ENCODE data around the gene TFEC. TPM values are rescaled to one million over a fixed set of nuclear protein-coding genes. Genes with fewer than 3 reads are reported as not detected.

TFEC gene
- total and polyA plus RNA-seq, 2 donors (not counting 3 experiments of a cell fraction or from before 2014, with no cell fraction given) = 3.6 to 7.9 TPM

DNA sequence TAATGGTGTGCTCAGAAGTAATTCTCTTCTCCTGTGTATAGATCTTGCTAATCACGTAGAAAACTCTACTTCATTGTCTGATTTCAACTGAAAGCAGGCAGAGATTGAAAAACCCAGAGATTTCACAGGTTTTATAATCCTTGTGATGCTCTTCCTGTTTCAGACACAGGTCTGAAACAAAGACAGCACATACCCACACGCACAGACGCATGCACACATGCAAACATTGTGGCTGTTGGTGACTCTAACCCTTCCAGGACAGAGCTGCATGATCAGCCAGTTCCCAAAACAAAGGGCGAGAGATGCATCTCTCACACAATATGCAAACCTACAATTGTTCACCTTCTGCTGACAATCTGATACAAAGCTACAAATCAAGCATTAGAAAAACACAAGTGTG lies 11.1 kb upstream of the TFEC start:
- ChIA-PET POLR2A (no interaction called here), CTCF (interaction anchor here (1.1 to 1.6 kb wide), 2 partner anchors 13 to 19 kb away, joined by 3 to 5 read pairs; no protein-coding TSS in a partner anchor)
- BruUV-seq (replicated peaks) = no TSS peak

DNA sequence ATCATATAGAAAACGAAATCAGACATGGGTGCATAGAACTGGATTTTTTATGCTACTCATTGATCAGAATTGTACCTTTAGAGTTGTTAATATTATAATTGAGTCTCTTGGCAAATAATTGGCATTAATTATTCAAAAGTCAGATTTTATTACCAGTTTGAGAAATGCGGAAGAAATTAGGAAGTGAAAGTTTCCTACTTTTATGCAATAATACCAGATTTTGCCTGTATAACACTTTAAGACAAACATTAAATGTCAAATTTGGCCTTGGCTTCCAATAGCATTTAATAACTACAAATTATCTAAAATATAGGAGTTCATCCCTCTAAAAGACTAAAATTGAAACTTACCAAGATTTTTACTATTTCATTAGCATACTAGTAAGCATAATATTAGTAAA lies 6.8 kb upstream of the TFEC start:
- no peak overlapping the region for H3K4me3 ChIP-seq (replicated peaks in 1 of 3; ENCODE audit: insufficient read depth in 1 of 3, low read depth in 1 of 3, low read length in 3 of 3)
- ChIA-PET CTCF (interaction anchor here (1.1 kb wide), 1 partner anchor 11 kb away, joined by 4 read pairs; no protein-coding TSS in a partner anchor), POLR2A (no interaction called here)
- H3K4me1 ChIP-seq (ENCODE audit: control insufficient read depth, extremely low read depth, insufficient read depth, low read length) = no peaks in the 10 kb centered on the region
- no peaks in the 10 kb centered on the region for H3K9me3 ChIP-seq (replicated peaks; ENCODE audit: control insufficient read depth, insufficient read depth, low read length)
- H3K4me2 ChIP-seq (ENCODE audit: insufficient read depth, low read length) = no peak overlapping the region
- H4K20me1 ChIP-seq (replicated peaks; ENCODE audit: control insufficient read depth, extremely low read depth, insufficient read depth, low read length) = no peaks in the 10 kb centered on the region
- no peak overlapping the region for H2AFZ ChIP-seq (ENCODE audit: low read depth, low read length)
- no peaks in the 10 kb centered on the region for H3K36me3 ChIP-seq (ENCODE audit: control insufficient read depth in 2 of 2, extremely low read depth in 1 of 2, insufficient read depth in 2 of 2, low read length in 2 of 2)
- no TSS peak for BruUV-seq (replicated peaks)
- FAIRE-seq (no peak), DNase-seq (ENCODE audit: low read depth, low spot score) (no peak)
- intact Hi-C loops (cut with micrococcal nuclease) (no loop called here), dilution Hi-C loops (cut with MboI; ENCODE audit: extremely low pct_ligation_motif_present, low sequenced_read_pairs) (no loop called here)
- no peak overlapping the region for H3K27ac ChIP-seq (ENCODE audit: insufficient read depth, low read depth, low read length)
- H3K27me3 ChIP-seq (ENCODE audit: control insufficient read depth in 2 of 2, insufficient read depth in 2 of 2, low read length in 2 of 2) = no peaks in the 10 kb centered on the region
- no peaks in the 10 kb centered on the region for H3K79me2 ChIP-seq (ENCODE audit: control insufficient read depth, insufficient read depth, low read length)
- no peak overlapping the region for H3K9ac ChIP-seq (replicated peaks; ENCODE audit: extremely low read depth, insufficient read depth, low read length)
- TF ChIP-seq JUN (IDR thresholded peaks at IDR 0.05; ENCODE audit: borderline replicate concordance, insufficient read depth, insufficient read length, low read depth) = no peak
- no peak for TF ChIP-seq FOS (IDR thresholded peaks at IDR 0.05; ENCODE audit: borderline replicate concordance, insufficient read depth, low read length)
- TF ChIP-seq, protein P1, sequence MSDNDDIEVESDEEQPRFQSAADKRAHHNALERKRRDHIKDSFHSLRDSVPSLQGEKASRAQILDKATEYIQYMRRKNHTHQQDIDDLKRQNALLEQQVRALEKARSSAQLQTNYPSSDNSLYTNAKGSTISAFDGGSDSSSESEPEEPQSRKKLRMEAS (IDR thresholded peaks at IDR 0.05; ENCODE audit: insufficient read depth, insufficient read length) = no peak
- H3K9me1 ChIP-seq (replicated peaks; ENCODE audit: control insufficient read depth, extremely low read depth, insufficient read depth, low read length) = no peaks in the 10 kb centered on the region

More for the DNA sequence above, 11.1 kb upstream of the TFEC start:
- Histone ChIP-seq H3K27me3 (ENCODE audit: control insufficient read depth in 2 of 2, insufficient read depth in 2 of 2, low read length in 2 of 2) (no peaks in the 10 kb centered on the region), H3K9ac (replicated peaks; ENCODE audit: extremely low read depth, insufficient read depth, low read length) (no peak overlapping the region), H3K4me2 (ENCODE audit: insufficient read depth, low read length) (no peak overlapping the region), H4K20me1 (replicated peaks; ENCODE audit: control insufficient read depth, extremely low read depth, insufficient read depth, low read length) (no peaks in the 10 kb centered on the region), H2AFZ (ENCODE audit: low read depth, low read length) (no peak overlapping the region), H3K4me1 (ENCODE audit: control insufficient read depth, extremely low read depth, insufficient read depth, low read length) (no peaks in the 10 kb centered on the region), H3K4me3 (replicated peaks in 1 of 3; ENCODE audit: insufficient read depth in 1 of 3, low read depth in 1 of 3, low read length in 3 of 3) (no peak overlapping the region), H3K27ac (ENCODE audit: insufficient read depth, low read depth, low read length) (no peak overlapping the region), H3K79me2 (ENCODE audit: control insufficient read depth, insufficient read depth, low read length) (no peaks in the 10 kb centered on the region), H3K36me3 (ENCODE audit: control insufficient read depth in 2 of 2, extremely low read depth in 1 of 2, insufficient read depth in 2 of 2, low read length in 2 of 2) (no peaks in the 10 kb centered on the region), H3K9me3 (replicated peaks; ENCODE audit: control insufficient read depth, insufficient read depth, low read length) (no peaks in the 10 kb centered on the region), H3K9me1 (replicated peaks; ENCODE audit: control insufficient read depth, extremely low read depth, insufficient read depth, low read length) (no peaks in the 10 kb centered on the region)
- FAIRE-seq = no peak
- intact Hi-C loops (cut with micrococcal nuclease) = no loop called here
- dilution Hi-C loops (cut with MboI; ENCODE audit: extremely low pct_ligation_motif_present, low sequenced_read_pairs) = no loop called here
- DNase-seq (ENCODE audit: low read depth, low spot score) = no peak
- TF ChIP-seq, protein P2, sequence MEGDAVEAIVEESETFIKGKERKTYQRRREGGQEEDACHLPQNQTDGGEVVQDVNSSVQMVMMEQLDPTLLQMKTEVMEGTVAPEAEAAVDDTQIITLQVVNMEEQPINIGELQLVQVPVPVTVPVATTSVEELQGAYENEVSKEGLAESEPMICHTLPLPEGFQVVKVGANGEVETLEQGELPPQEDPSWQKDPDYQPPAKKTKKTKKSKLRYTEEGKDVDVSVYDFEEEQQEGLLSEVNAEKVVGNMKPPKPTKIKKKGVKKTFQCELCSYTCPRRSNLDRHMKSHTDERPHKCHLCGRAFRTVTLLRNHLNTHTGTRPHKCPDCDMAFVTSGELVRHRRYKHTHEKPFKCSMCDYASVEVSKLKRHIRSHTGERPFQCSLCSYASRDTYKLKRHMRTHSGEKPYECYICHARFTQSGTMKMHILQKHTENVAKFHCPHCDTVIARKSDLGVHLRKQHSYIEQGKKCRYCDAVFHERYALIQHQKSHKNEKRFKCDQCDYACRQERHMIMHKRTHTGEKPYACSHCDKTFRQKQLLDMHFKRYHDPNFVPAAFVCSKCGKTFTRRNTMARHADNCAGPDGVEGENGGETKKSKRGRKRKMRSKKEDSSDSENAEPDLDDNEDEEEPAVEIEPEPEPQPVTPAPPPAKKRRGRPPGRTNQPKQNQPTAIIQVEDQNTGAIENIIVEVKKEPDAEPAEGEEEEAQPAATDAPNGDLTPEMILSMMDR (IDR thresholded peaks at IDR 0.05; ENCODE audit: extremely low read depth in 1 of 2, insufficient read depth in 1 of 2, low read depth in 1 of 2, low read length in 2 of 2) = no peak
